Measurements from ENCODE around the gene FBXO48.

FBXO48 gene

GRCh38 chr2:68416081-68416675, 50.9 kb downstream of the FBXO48 start:
- TF ChIP-seq GATA3 (IDR thresholded peaks at IDR 0.05; ENCODE audit: low read depth, low read length) (no peak), GATA2 (IDR thresholded peaks at IDR 0.05; ENCODE audit: low read depth, low read length) (no peak)

GRCh38 chr2:68415521-68415920, 51.6 kb downstream of the FBXO48 start:
- TF ChIP-seq GATA2 (IDR thresholded peaks at IDR 0.05; ENCODE audit: low read depth, low read length) (no peak), GATA3 (IDR thresholded peaks at IDR 0.05; ENCODE audit: low read depth, low read length) (no peak)

GRCh38 chr2:68414876-68415275, 52.2 kb downstream of the FBXO48 start:
- TF ChIP-seq GATA2 (IDR thresholded peaks at IDR 0.05; ENCODE audit: low read depth, low read length) (no peak), GATA3 (IDR thresholded peaks at IDR 0.05; ENCODE audit: low read depth, low read length) (no peak)

GRCh38 chr2:68414452-68414851, 52.6 kb downstream of the FBXO48 start:
- TF ChIP-seq GATA2 (IDR thresholded peaks at IDR 0.05; ENCODE audit: low read depth, low read length), result no peak

DNA sequence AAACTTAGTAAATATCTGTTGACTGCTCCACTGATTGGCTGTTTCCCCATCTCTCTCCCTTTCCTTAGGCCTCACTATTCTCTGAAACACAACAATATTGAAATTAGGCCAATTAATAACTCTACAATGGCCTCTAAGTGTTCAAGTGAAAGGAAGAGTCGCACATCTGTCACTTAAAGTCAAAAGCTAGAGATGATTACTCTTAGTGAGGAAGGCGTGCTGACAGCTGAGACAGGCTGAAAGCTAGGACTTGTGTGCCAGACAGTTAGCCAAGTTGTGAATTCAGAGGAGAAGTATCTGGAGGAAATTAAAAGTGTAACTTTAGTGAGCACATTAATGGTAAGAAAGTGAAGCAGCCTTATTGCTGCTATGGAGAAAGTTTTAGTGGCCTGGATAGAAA, 53.6 kb downstream of the FBXO48 start:
- TF ChIP-seq GATA2 (IDR thresholded peaks at IDR 0.05; ENCODE audit: low read depth, low read length) (no peak), GATA3 (IDR thresholded peaks at IDR 0.05; ENCODE audit: low read depth, low read length) (no peak)

DNA sequence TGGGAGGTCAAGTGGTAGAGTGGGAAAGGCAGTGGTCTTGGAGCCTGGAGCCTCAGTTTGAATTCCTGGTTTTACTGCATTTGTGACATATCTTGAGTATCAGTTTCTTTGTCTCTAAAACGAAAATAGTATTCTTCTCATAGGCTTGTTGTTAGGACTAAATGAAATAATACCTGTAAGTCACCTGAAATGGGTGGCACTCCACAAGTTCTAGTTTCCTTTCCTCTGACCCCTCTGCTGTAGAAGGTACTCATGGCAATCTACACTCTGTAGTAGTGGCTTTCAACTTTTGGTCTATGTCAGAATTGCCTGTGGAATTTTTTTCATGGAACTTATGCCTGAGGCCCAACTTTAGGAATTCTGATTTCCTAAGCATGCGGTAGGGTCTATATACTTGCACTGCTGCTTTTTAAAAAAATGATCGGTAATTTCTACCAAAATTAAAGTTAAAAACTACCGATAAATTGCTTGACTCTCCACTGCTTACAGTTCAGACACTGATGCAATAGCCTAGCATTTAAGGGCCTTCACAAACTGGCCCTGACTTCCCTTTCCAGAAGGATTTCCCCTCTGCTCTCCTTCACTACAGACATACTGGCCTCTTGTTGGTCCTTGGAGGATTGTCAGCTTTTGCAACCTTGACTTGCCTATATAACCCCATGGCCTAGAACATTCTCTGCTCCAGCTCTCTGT, 54.8 kb downstream of the FBXO48 start:
- TF ChIP-seq GATA3 (IDR thresholded peaks at IDR 0.05; ENCODE audit: low read depth, low read length), result no peak
- no peak for TF ChIP-seq GATA2 (IDR thresholded peaks at IDR 0.05; ENCODE audit: low read depth, low read length)

- TF ChIP-seq GATA2 (IDR thresholded peaks at IDR 0.05; ENCODE audit: low read depth, low read length), result no peak
- no peak for TF ChIP-seq GATA3 (IDR thresholded peaks at IDR 0.05; ENCODE audit: low read depth, low read length)
Observed at GRCh38 chr2:68411397-68412126, 55.5 kb downstream of the FBXO48 start.

Data from SH-SY5Y (cell line).